GM19238 (cell line): ENCODE results near the gene TMEM51.

ENCODE experiments used
- DNase-seq: peaks from one replicate; pipeline ENCODE4 v3.0.0; 2011; ENCODE audit warnings: low spot score; ENCODE audit not compliant: insufficient read length

TMEM51 gene

GRCh38 chr1:15215116-15215515, 61.6 kb downstream of the TMEM51 start:
- no peak for DNase-seq

- no peak for DNase-seq
These were observed 64.1 kb downstream of the TMEM51 start for GRCh38 chr1:15217654-15218053.

GRCh38 chr1:15218287-15219279, 65.0 kb downstream of the TMEM51 start:
- DNase-seq = no peak

GRCh38 chr1:15219280-15220023, 65.9 kb downstream of the TMEM51 start:
- DNase-seq = no peak

- DNase-seq = no peak
These were observed 66.5 kb downstream of the TMEM51 start for GRCh38 chr1:15220024-15220392.

GRCh38 chr1:15220825-15221431, 67.4 kb downstream of the TMEM51 start:
- DNase-seq = no peak

- no peak for DNase-seq
These were observed 69.2 kb downstream of the TMEM51 start for GRCh38 chr1:15222653-15223303.

- no peak for DNase-seq
These were observed 70.8 kb downstream of the TMEM51 start for GRCh38 chr1:15224259-15224869.

- no peak for DNase-seq
These were observed 71.4 kb downstream of the TMEM51 start for GRCh38 chr1:15224974-15225373.

- DNase-seq = no peak
These were observed 71.9 kb downstream of the TMEM51 start for GRCh38 chr1:15225461-15225860.

GRCh38 chr1:15226388-15227255, 73.1 kb downstream of the TMEM51 start:
- DNase-seq = no peak

- DNase-seq = no peak
These were observed 76.2 kb downstream of the TMEM51 start for GRCh38 chr1:15229707-15230131.

GRCh38 chr1:15231714-15232201, 78.2 kb downstream of the TMEM51 start:
- no peak for DNase-seq

- no peak for DNase-seq
These were observed 80.1 kb downstream of the TMEM51 start for GRCh38 chr1:15233689-15234088.

GRCh38 chr1:15236321-15236721, 82.8 kb downstream of the TMEM51 start:
- no peak for DNase-seq

GRCh38 chr1:15236746-15237145, 83.2 kb downstream of the TMEM51 start:
- no peak for DNase-seq

- DNase-seq = no peak
These were observed 85.2 kb downstream of the TMEM51 start for GRCh38 chr1:15238789-15239188.

GRCh38 chr1:15242766-15243165, 89.2 kb downstream of the TMEM51 start:
- no peak for DNase-seq

GRCh38 chr1:15243275-15244043, 89.9 kb downstream of the TMEM51 start:
- no peak for DNase-seq
